Activated CD8-positive, alpha-beta T cell treated with anti-CD3 and anti-CD28 coated beads for 36 hours (primary cell): ENCODE results near the gene CCDC70. TPM values are rescaled to one million over a fixed set of nuclear protein-coding genes. Genes with fewer than 3 reads are reported as not detected.
"Not testable (repeated sequence)": the region's sequence is repeated elsewhere in the genome, so short reads cannot be mapped to it uniquely, and the experiment has no call there.

Experiments used
- ATAC-seq: fragments of 200-7000 bp; cut with Tn5 transposase; one replicate; pipeline ENCODE4 v1.10.0; 2021; ENCODE audit warnings: mild to moderate bottlenecking, moderate library complexity
- CTCF ChIA-PET: fragments of 350-600 bp; sonication (Branson Sonifier 250); formaldehyde crosslinking; loops from one replicate; lab custom pipeline; 2021; ENCODE audit warnings: antibody characterized with exemption; lab: Charles Lee
- POLR2A ChIA-PET: fragments of 350-600 bp; sonication (Branson Sonifier 250); formaldehyde crosslinking; loops from one replicate; lab custom pipeline; 2021; ENCODE audit warnings: antibody characterized with exemption; lab: Charles Lee
- DNase-seq: peaks from one replicate; pipeline ENCODE4 v3.0.0-alpha.2; 2020
- H3K27ac Mint-ChIP-seq: one replicate; pipeline ENCODE4 v1.8.0; 2021; ENCODE audit warnings: mild to moderate bottlenecking, mixed read lengths
- H3K27me3 Mint-ChIP-seq: one replicate; pipeline ENCODE4 v1.8.0; 2021; ENCODE audit warnings: mixed read lengths
- H3K36me3 Mint-ChIP-seq: one replicate; pipeline ENCODE4 v1.8.0; 2021; ENCODE audit warnings: low read depth, mixed read lengths
- H3K4me1 Mint-ChIP-seq: one replicate; pipeline ENCODE4 v1.8.0; 2021; ENCODE audit warnings: low read depth, mixed read lengths
- H3K4me3 Mint-ChIP-seq: one replicate; pipeline ENCODE4 v1.8.0; 2021; ENCODE audit warnings: mild to moderate bottlenecking, moderate library complexity, mixed read lengths
- H3K9me3 Mint-ChIP-seq: one replicate; pipeline ENCODE4 v1.8.0; 2021; ENCODE audit warnings: mixed read lengths
- intact Hi-C: fragments of 100-400 bp; cut with micrococcal nuclease; formaldehyde crosslinking; loops from one replicate; pipeline ENCODE4 v1.10.0; 2022
- total RNA-seq, 2 experiments: library from RNA; stranded (reverse); gene quantifications; one replicate each; pipeline ENCODE4 v1.2.3, GENCODE V29; 2021
- TF ChIP-seq, protein P1 (sequence below): fragments of 200-600 bp; IDR thresholded peaks from one replicate; pipeline ENCODE4 v1.8.0; 2022; ENCODE audit warnings: antibody characterized with exemption, mild to moderate bottlenecking

CCDC70 gene
- total RNA-seq, 2 experiments from 2014 or later, result 0.45 to 0.72 TPM

GRCh38 chr13:51823359-51823758, 38.4 kb upstream of the CCDC70 start:
- H3K4me1 Mint-ChIP-seq, result peaks cover 85% of the 10 kb centered on the region
- no peaks in the 10 kb centered on the region for H3K36me3 Mint-ChIP-seq
- intact Hi-C loops, result loop anchor here (2.0 kb wide), 1 partner anchor 19 kb away; the partner anchor contains the start of gene DHRS12
- H3K4me3 Mint-ChIP-seq, result peak overlapping the region; percentile 74
- DNase-seq (no peak), ATAC-seq (no peak)
- peak overlapping the region; percentile 94 for H3K27ac Mint-ChIP-seq
- H3K27me3 Mint-ChIP-seq, result no peaks in the 10 kb centered on the region
- H3K9me3 Mint-ChIP-seq, result no peaks in the 10 kb centered on the region
- ChIA-PET CTCF (interaction anchor here (1.3 to 8.3 kb wide), 3 partner anchors 9 to 10 kb away, joined by 3 to 119 read pairs (median 6); no protein-coding TSS in a partner anchor), POLR2A (interaction anchor here (0.6 to 3.1 kb wide), 5 partner anchors 9 to 1596 kb away, joined by 3 to 10 read pairs (median 6); partner anchors contain the start of gene INTS6)
- TF ChIP-seq, protein P1, sequence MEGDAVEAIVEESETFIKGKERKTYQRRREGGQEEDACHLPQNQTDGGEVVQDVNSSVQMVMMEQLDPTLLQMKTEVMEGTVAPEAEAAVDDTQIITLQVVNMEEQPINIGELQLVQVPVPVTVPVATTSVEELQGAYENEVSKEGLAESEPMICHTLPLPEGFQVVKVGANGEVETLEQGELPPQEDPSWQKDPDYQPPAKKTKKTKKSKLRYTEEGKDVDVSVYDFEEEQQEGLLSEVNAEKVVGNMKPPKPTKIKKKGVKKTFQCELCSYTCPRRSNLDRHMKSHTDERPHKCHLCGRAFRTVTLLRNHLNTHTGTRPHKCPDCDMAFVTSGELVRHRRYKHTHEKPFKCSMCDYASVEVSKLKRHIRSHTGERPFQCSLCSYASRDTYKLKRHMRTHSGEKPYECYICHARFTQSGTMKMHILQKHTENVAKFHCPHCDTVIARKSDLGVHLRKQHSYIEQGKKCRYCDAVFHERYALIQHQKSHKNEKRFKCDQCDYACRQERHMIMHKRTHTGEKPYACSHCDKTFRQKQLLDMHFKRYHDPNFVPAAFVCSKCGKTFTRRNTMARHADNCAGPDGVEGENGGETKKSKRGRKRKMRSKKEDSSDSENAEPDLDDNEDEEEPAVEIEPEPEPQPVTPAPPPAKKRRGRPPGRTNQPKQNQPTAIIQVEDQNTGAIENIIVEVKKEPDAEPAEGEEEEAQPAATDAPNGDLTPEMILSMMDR, result no peak

DNA sequence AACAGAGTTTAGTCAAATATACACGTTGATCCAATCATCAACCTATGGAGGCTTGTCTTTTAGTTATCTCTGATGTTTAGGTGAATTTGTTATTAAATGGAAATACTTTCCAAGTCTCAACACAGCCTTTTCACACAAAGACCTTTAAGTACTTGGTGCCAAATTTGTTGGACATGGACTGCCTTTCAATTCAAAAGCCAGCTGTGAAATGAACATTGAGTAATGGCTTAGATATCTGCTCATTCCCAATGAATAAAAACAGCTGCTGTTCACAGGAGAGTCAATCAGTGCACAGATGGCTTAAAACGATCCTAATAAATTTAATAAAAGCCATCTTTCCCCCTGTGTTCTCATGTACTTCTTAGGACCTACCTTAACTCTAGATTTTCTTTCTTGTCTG, 37.9 kb upstream of the CCDC70 start:
- Mint-ChIP-seq H3K36me3 (no peaks in the 10 kb centered on the region), H3K27ac (peak overlapping the region; percentile 94), H3K4me3 (peak overlapping the region; percentile 74), H3K4me1 (peaks cover 85% of the 10 kb centered on the region), H3K9me3 (no peaks in the 10 kb centered on the region), H3K27me3 (no peaks in the 10 kb centered on the region)
- ATAC-seq (no peak), DNase-seq (no peak)
- TF ChIP-seq, protein P1, result no peak
- CTCF ChIA-PET, result interaction anchor here (1.8 to 8.3 kb wide), 2 partner anchors 8 to 9 kb away, joined by 6 to 119 read pairs; no protein-coding TSS in a partner anchor
- POLR2A ChIA-PET, result interaction anchor here (0.6 kb wide), 1 partner anchor 191 kb away, joined by 3 read pairs; no protein-coding TSS in a partner anchor
- intact Hi-C loops, result loop anchor here (2.0 kb wide), 1 partner anchor 19 kb away; the partner anchor contains the start of gene DHRS12

DNA sequence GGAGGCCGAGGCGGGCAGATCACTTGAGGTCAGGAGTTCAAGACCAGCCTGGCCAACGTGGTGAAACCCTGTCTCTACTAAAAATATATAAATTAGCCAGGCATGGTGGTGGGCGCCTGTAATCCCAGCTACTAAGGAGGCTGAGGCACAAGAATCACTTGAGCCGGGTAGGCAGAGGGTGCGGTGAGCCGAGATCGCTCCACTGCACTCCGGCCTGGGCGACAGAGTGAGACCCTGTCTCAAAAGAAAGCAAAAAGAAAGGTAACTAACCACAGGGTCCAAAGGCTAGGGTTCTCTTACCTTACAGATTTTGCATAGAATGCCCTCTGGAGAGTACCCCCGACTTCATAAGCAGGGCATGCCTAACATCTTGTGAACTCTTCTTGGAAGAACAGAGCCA, 37.1 kb upstream of the CCDC70 start:
- peak overlapping the region; percentile 94 for H3K27ac Mint-ChIP-seq
- H3K27me3 Mint-ChIP-seq, ATAC-seq, intact Hi-C loops, DNase-seq, H3K36me3 Mint-ChIP-seq, H3K9me3 Mint-ChIP-seq: not testable (repeated sequence)
- peak overlapping the region; percentile 74 for H3K4me3 Mint-ChIP-seq
- ChIA-PET CTCF (interaction anchor here (0.6 to 8.3 kb wide), 6 partner anchors 10 to 25 kb away, joined by 4 to 119 read pairs (median 7); partner anchors contain the start of gene TMEM272), POLR2A (interaction anchor here (1.7 to 1.8 kb wide), 3 partner anchors 9 to 22 kb away, joined by 7 to 8 read pairs (median 8); no protein-coding TSS in a partner anchor)
- H3K4me1 Mint-ChIP-seq, result peaks cover 85% of the 10 kb centered on the region

GRCh38 chr13:51825165-51825592, 36.6 kb upstream of the CCDC70 start:
- Mint-ChIP-seq H3K36me3 (no peaks in the 10 kb centered on the region), H3K9me3 (no peaks in the 10 kb centered on the region), H3K27me3 (no peaks in the 10 kb centered on the region), H3K4me3 (peak overlapping the region; percentile 74), H3K4me1 (peaks cover 85% of the 10 kb centered on the region), H3K27ac (peak overlapping the region; percentile 94)
- intact Hi-C loops, result no loop called here
- POLR2A ChIA-PET, result interaction anchor here (0.7 to 1.8 kb wide), 6 partner anchors 10 to 44 kb away, joined by 3 to 8 read pairs (median 7); no protein-coding TSS in a partner anchor
- CTCF ChIA-PET, result interaction anchor here (0.9 to 8.3 kb wide), 8 partner anchors 10 to 27 kb away, joined by 3 to 119 read pairs (median 5); partner anchors contain the start of gene TMEM272
- DNase-seq (no peak), ATAC-seq (peak; percentile 26)
- TF ChIP-seq, protein P1, result no peak

- Mint-ChIP-seq H3K36me3 (no peaks in the 10 kb centered on the region), H3K27me3 (no peaks in the 10 kb centered on the region), H3K27ac (peak overlapping the region; percentile 94), H3K4me3 (peak overlapping the region; percentile 74), H3K4me1 (peaks cover 81% of the 10 kb centered on the region), H3K9me3 (no peaks in the 10 kb centered on the region)
- intact Hi-C loops, result no loop called here
- ChIA-PET POLR2A (interaction anchor here (0.7 to 1.8 kb wide), 7 partner anchors 10 to 373 kb away, joined by 3 to 8 read pairs (median 7); partner anchors contain the start of gene INTS6), CTCF (interaction anchor here (0.9 to 8.3 kb wide), 8 partner anchors 9 to 28 kb away, joined by 3 to 119 read pairs (median 5); partner anchors contain the start of gene TMEM272)
- DNase-seq, result peak; percentile 70
- peak; percentile 40 for ATAC-seq
- TF ChIP-seq, protein P1, result no peak
Measured at GRCh38 chr13:51825681-51826254, 36.0 kb upstream of the CCDC70 start.
